GM13977 (cell line): ENCODE measurements around the gene AURKA.
A peak's percentile ranks its signal among the peaks of the same experiment; 100 is the strongest.

Experiments used
- DNase-seq: peaks from one replicate; pipeline ENCODE4 v3.0.0; 2012; ENCODE audit warnings: low spot score
- CTCF ChIP-seq: IDR thresholded peaks from 2 replicates; pipeline ENCODE4 v1.5.1; 2012; ENCODE audit warnings: mild to moderate bottlenecking, control low read depth; ENCODE audit not compliant: insufficient read depth; ENCODE audit errors: extremely low read depth, missing control alignments
- in situ Hi-C: fragments of 300-500 bp; cut with MboI; formaldehyde crosslinking; loops from one replicate; pipeline ENCODE4 v1.12.0; 2022; ENCODE audit warnings: low sequenced_read_pairs, low pct_unique_long_range_greater_than_20kb, mixed read lengths, inconsistent platforms; ENCODE audit not compliant: unreplicated experiment

AURKA gene

GRCh38 chr20:56359212-56360132 lies 32.5 kb downstream of the AURKA start:
- no peak for DNase-seq
- in situ Hi-C loops = no loop called here
- no peak for TF ChIP-seq CTCF

- in situ Hi-C loops = no loop called here
Measured at GRCh38 chr20:56358600-56359211, 33.3 kb downstream of the AURKA start, which contains the start of gene FAM210B. FAM210B (plus strand) TSS chr20:56358974; CDS start chr20:56359006, 32 bp downstream.

GRCh38 chr20:56358070-56358469 lies 33.9 kb downstream of the AURKA start:
- no peak for TF ChIP-seq CTCF
- DNase-seq = no peak
- in situ Hi-C loops = no loop called here

More at GRCh38 chr20:56358600-56359211, 33.3 kb downstream of the AURKA start, which contains the start of gene FAM210B:
- no peak for TF ChIP-seq CTCF
- peak; percentile 97 for DNase-seq

- no peak for TF ChIP-seq CTCF
- in situ Hi-C loops = no loop called here
- no peak for DNase-seq
Measured at GRCh38 chr20:56353356-56353755, 38.7 kb downstream of the AURKA start.

GRCh38 chr20:56352345-56353055 lies 39.5 kb downstream of the AURKA start:
- no peak for TF ChIP-seq CTCF
- in situ Hi-C loops = no loop called here
- no peak for DNase-seq

GRCh38 chr20:56350842-56351241 lies 41.2 kb downstream of the AURKA start:
- in situ Hi-C loops = no loop called here
- DNase-seq = no peak
- TF ChIP-seq CTCF = no peak
